Endothelial cell of umbilical vein (primary cell): ENCODE results near the gene TMEM108. TPM values are rescaled to one million over a fixed set of nuclear protein-coding genes. Genes with fewer than 3 reads are reported as not detected.

Experiments used
- BruUV-seq: library from RNA; stranded (reverse); fragments of 400-500 nt; replicated peaks from 2 replicates; lab custom pipeline; 2021; lab: Mats Ljungman, UMichigan
- CTCF ChIA-PET: fragments of 300-600, 350-600 bp; sonication (Branson Sonifier 250); formaldehyde crosslinking; loops from one replicate; lab custom pipeline; 2021; ENCODE audit warnings: antibody characterized with exemption, inconsistent platforms; lab: Charles Lee
- POLR2A ChIA-PET: fragments of 300-600, 350-600 bp; sonication (Branson Sonifier 250); formaldehyde crosslinking; loops from one replicate; lab custom pipeline; 2021; ENCODE audit warnings: antibody characterized with exemption, inconsistent platforms; lab: Charles Lee
- DNase-seq: peaks from one replicate; pipeline ENCODE4 v3.0.0-alpha.2; 2011; ENCODE audit warnings: low read depth, low spot score
- FAIRE-seq: peaks from 2 replicates; lab custom pipeline; 2011; peaks lifted over from hg19 to GRCh38; lab: Jason Lieb, UNC
- H2AFZ ChIP-seq: 2 replicates; pipeline ENCODE4 v1.6.0; 2012; ENCODE audit warnings: low read depth, low read length, control low read depth, inconsistent platforms
- H3K27ac ChIP-seq: 2 replicates; pipeline ENCODE4 v1.5.1; 2011; ENCODE audit warnings: low read depth, mild to moderate bottlenecking, control low read depth, low read length, moderate library complexity; ENCODE audit not compliant: insufficient read depth
- H3K27me3 ChIP-seq, 2 experiments: 2 replicates each; pipeline versions ENCODE4 v1.6.0 to v1.6.1; 2011; ENCODE audit warnings: low read length in 2 of 2, mixed read lengths in 1 of 2; ENCODE audit not compliant: control insufficient read depth in 2 of 2, insufficient read depth in 2 of 2
- H3K36me3 ChIP-seq, 2 experiments: 2 replicates in 1 of 2; 3 replicates in 1 of 2; pipeline ENCODE4 v1.5.1; 2011; ENCODE audit warnings: low read length in 2 of 2, mild to moderate bottlenecking in 1 of 2, moderate library complexity in 1 of 2; ENCODE audit not compliant: control insufficient read depth in 2 of 2, insufficient read depth in 2 of 2; ENCODE audit errors: extremely low read depth in 1 of 2
- H3K4me1 ChIP-seq: 3 replicates; pipeline ENCODE4 v1.5.1; 2011; ENCODE audit warnings: mild to moderate bottlenecking, low read length; ENCODE audit not compliant: control insufficient read depth, insufficient read depth; ENCODE audit errors: extremely low read depth
- H3K4me2 ChIP-seq: 2 replicates; pipeline ENCODE4 v1.6.1; 2011; ENCODE audit warnings: low read length, control low read depth, mixed read lengths; ENCODE audit not compliant: insufficient read depth
- H3K4me3 ChIP-seq, 3 experiments: fragments of 200-600 bp in 1 of 3; sonication (generic), shearing (Covaris generic) in 1 of 3; replicated peaks in 1 of 3; 2 replicates each; pipeline ENCODE4 v1.5.1; 2011 to 2016; ENCODE audit warnings: control low read depth in 3 of 3, low read length in 3 of 3, mild to moderate bottlenecking in 2 of 3, inconsistent platforms in 1 of 3, low read depth in 1 of 3, moderate library complexity in 1 of 3; ENCODE audit not compliant: insufficient read depth in 1 of 3
- H3K79me2 ChIP-seq: 2 replicates; pipeline ENCODE4 v1.6.0; 2012; ENCODE audit warnings: low read length, inconsistent platforms; ENCODE audit not compliant: control insufficient read depth, insufficient read depth
- H3K9ac ChIP-seq: replicated peaks from 2 replicates; pipeline ENCODE3; 2011; ENCODE audit warnings: low read length, control low read depth; ENCODE audit not compliant: insufficient read depth; ENCODE audit errors: extremely low read depth
- H3K9me1 ChIP-seq: replicated peaks from 3 replicates; pipeline ENCODE4 v1.6.0; 2011; ENCODE audit warnings: mild to moderate bottlenecking, low read length; ENCODE audit not compliant: control insufficient read depth, insufficient read depth; ENCODE audit errors: extremely low read depth
- H3K9me3 ChIP-seq: replicated peaks from 2 replicates; pipeline ENCODE4 v1.5.1; 2012; ENCODE audit warnings: low read length, inconsistent platforms; ENCODE audit not compliant: control insufficient read depth, insufficient read depth
- H4K20me1 ChIP-seq: replicated peaks from 2 replicates; pipeline ENCODE3; 2011; ENCODE audit warnings: mild to moderate bottlenecking, low read length; ENCODE audit not compliant: control insufficient read depth, insufficient read depth; ENCODE audit errors: extremely low read depth
- CTCF ChIP-seq, 2 donors: IDR thresholded peaks; 1 replicate in 1 of 2; 2 replicates in 1 of 2; pipeline ENCODE4 v1.5.1; 2011; ENCODE audit warnings: low read length in 2 of 2, mild to moderate bottlenecking in 2 of 2, moderate library complexity in 2 of 2, control low read depth in 1 of 2, inconsistent platforms in 1 of 2, low read depth in 1 of 2; ENCODE audit not compliant: insufficient read depth in 1 of 2; ENCODE audit errors: extremely low read depth in 1 of 2
- EZH2 ChIP-seq: IDR thresholded peaks from 2 replicates; pipeline ENCODE4 v1.6.1; 2012; ENCODE audit warnings: borderline replicate concordance, low read depth, mild to moderate bottlenecking, moderate library complexity, low read length, inconsistent platforms; ENCODE audit not compliant: severe bottlenecking
- FOS ChIP-seq: IDR thresholded peaks from 2 replicates; pipeline ENCODE4 v1.6.1; 2011; ENCODE audit warnings: mild to moderate bottlenecking, low read length, moderate library complexity, borderline replicate concordance; ENCODE audit not compliant: insufficient read depth
- JUN ChIP-seq: IDR thresholded peaks from 2 replicates; pipeline ENCODE4 v1.6.1; 2011; ENCODE audit warnings: borderline replicate concordance, low read depth; ENCODE audit not compliant: insufficient read length, insufficient read depth
- MAX ChIP-seq: IDR thresholded peaks from 2 replicates; pipeline ENCODE4 v1.6.1; 2011; ENCODE audit not compliant: insufficient read depth, insufficient read length
- POLR2A ChIP-seq: IDR thresholded peaks from 2 replicates; pipeline ENCODE4 v1.6.1; 2012; ENCODE audit warnings: low read depth, mild to moderate bottlenecking, control low read depth, low read length
- dilution Hi-C: fragments of 300-500 bp; cut with MboI; formaldehyde crosslinking; loops from one replicate; pipeline ENCODE4 v1.15.0; 2019; ENCODE audit warnings: low sequenced_read_pairs; ENCODE audit not compliant: extremely low pct_ligation_motif_present
- intact Hi-C: fragments of 100-400 bp; cut with micrococcal nuclease; formaldehyde crosslinking; loops from one replicate; pipeline ENCODE4 v1.10.0; 2022
- polyA plus RNA-seq, 4 experiments: library from polyadenylated mRNA; depleted of rRNA in 3 of 4; stranded (reverse) in 3 of 4; unstranded in 1 of 4; fragments of >200 nt; gene quantifications; 2 replicates each; pipeline versions ENCODE4 v1.2.1 to v1.2.3, GENCODE V29; 2011 to 2012; ENCODE audit warnings: missing spikeins in 1 of 4
- total RNA-seq: library from RNA; stranded (reverse); gene quantifications from 2 replicates; pipeline ENCODE4 v1.2.3, GENCODE V29; 2021

TMEM108 gene
- total and polyA plus RNA-seq, 2 donors (not counting 3 experiments of a cell fraction or from before 2014, with no cell fraction given), result 0.40 to 1.1 TPM

GRCh38 chr3:133047980-133048379 lies 9.8 kb downstream of the TMEM108 start:
- Histone ChIP-seq H3K4me3 (no peak overlapping the region), H3K4me1 (no peaks in the 10 kb centered on the region), H3K4me2 (no peak overlapping the region), H3K27me3 (no peaks in the 10 kb centered on the region), H3K27ac (no peak overlapping the region), H3K79me2 (no peaks in the 10 kb centered on the region), H3K9ac (no peak overlapping the region), H3K9me1 (no peaks in the 10 kb centered on the region), H3K9me3 (no peaks in the 10 kb centered on the region), H4K20me1 (no peaks in the 10 kb centered on the region), H3K36me3 (no peaks in the 10 kb centered on the region), H2AFZ (no peak overlapping the region)
- FAIRE-seq (no peak), DNase-seq (no peak)
- ChIA-PET CTCF (no interaction called here), POLR2A (no interaction called here)
- intact Hi-C loops, result loop anchor here (5.0 kb wide), 1 partner anchor 164 kb away; no protein-coding TSS in a partner anchor
- BruUV-seq, result no TSS peak
- TF ChIP-seq FOS (no peak), CTCF (IDR thresholded peaks at IDR 0.05; ENCODE audit: extremely low read depth in 1 of 2, insufficient read depth in 1 of 2, low read depth in 1 of 2, low read length in 2 of 2) (no peak), EZH2 (no peak), JUN (no peak), MAX (no peak), POLR2A (no peak)
- dilution Hi-C loops, result no loop called here
